ENCODE results near the gene ZBTB40. TPM values are rescaled to one million over a fixed set of nuclear protein-coding genes. Genes with fewer than 3 reads are reported as not detected.

ZBTB40 gene
- total RNA-seq, 1 experiment from 2014 or later = 11.5 TPM

DNA sequence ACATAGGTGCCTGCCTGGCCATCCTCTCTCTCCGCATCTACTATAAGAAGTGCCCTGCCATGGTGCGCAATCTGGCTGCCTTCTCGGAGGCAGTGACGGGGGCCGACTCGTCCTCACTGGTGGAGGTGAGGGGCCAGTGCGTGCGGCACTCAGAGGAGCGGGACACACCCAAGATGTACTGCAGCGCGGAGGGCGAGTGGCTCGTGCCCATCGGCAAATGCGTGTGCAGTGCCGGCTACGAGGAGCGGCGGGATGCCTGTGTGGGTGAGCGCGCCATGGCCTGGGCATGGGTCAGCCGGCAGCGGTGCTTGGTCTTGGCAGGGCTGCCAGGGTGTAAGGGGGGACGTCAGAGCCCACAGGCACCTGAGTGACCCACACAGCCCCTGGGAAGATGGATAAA lies 125.0 kb downstream of the ZBTB40 start:
- H3K4me3 Mint-ChIP-seq = no peak overlapping the region
- ChIA-PET POLR2A (no interaction called here), CTCF (interaction anchor here (1.0 to 1.6 kb wide), 2 partner anchors 12 to 31 kb away, joined by 3 read pairs; no protein-coding TSS in a partner anchor)
- no peak for ATAC-seq
- TF ChIP-seq EMX1 (CRISPR knock-in tag; IDR thresholded peaks at IDR 0.05) (no peak), ZNF232 (CRISPR knock-in tag; IDR thresholded peaks at IDR 0.05) (no peak), ZNF138 (CRISPR knock-in tag; conservative IDR thresholded peaks at IDR 0.05) (no peak)
- TF ChIP-seq, protein P1, sequence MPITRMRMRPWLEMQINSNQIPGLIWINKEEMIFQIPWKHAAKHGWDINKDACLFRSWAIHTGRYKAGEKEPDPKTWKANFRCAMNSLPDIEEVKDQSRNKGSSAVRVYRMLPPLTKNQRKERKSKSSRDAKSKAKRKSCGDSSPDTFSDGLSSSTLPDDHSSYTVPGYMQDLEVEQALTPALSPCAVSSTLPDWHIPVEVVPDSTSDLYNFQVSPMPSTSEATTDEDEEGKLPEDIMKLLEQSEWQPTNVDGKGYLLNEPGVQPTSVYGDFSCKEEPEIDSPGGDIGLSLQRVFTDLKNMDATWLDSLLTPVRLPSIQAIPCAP (CRISPR knock-in tag; IDR thresholded peaks at IDR 0.05) = no peak
- H3K27me3 Mint-ChIP-seq (ENCODE audit: low read depth) = peaks cover 2% of the 10 kb centered on the region; the same call in 1 of the 2 replicates
- peaks cover 19% of the 10 kb centered on the region for H3K36me3 Mint-ChIP-seq
- peaks cover 7% of the 10 kb centered on the region for H3K4me1 Mint-ChIP-seq
- peaks cover 24% of the 10 kb centered on the region for H3K9me3 Mint-ChIP-seq
- H3K27ac Mint-ChIP-seq = no peak overlapping the region
- no peak for DNase-seq (ENCODE audit: low spot score)

DNA sequence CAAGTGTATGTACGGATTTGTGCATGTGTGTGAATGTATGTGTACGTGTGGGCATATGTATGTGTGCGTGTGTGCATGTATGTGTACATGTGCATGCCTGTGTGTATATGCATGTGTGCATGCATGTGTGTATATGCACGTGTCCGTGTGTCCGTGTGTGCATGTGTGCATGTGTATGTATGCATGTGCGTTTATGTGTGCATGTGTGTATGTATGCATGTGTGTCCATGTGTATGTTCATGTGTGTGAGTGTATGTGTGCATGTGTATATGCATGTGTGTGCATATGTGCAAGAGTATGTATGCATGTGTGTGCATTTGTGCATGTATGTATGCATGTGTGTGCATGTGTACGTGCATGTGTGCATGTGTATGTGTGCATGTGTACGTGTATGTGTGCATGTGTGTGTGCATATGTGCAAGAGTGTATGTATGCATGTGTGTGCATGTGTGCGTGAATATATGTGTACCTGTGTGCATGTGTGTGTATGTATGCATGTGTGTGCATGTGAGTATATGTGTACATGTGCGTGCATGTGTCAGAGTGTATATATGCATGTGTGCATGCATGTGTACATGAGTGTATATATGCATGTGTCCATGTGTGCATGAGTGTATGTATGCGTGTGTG lies 127.2 kb downstream of the ZBTB40 start:
- no peak for ATAC-seq
- TF ChIP-seq, protein P2, sequence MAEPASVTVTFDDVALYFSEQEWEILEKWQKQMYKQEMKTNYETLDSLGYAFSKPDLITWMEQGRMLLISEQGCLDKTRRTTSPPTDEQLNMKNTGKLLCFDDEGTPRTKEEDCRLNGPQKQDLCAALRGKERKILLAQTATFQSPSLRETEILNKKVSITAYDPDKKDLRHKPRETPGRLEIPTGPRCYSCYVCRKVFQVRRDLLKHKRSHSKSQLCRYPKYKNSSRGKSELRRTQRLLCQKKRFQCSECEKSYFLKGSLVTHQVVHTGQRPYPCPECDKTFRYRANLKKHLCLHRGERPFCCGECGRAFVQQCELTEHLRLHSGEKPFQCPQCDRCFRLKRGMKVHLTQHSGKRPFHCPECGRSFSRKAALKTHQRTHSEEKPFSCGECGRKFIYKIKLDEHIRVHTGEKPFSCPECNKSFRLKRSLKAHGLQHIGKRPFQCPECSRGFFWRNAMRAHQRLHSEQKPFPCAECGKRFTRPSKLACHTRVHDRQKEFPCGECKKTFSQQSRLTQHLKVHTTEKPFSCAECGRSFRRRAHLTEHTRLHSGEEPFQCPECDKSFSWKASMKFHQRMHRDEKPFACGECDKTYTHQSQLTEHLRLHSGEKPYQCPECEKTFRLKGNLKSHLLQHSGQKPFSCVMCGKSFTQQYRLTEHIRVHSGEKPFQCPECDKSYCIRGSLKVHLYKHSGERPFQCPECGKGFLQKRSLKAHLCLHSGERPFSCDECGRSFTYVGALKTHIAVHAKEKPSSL (CRISPR knock-in tag; conservative IDR thresholded peaks at IDR 0.05) = no peak
- TF ChIP-seq FOXJ3 (CRISPR knock-in tag; IDR thresholded peaks at IDR 0.05; ENCODE audit: borderline replicate concordance) = no peak
- H3K9me3 Mint-ChIP-seq = peaks cover 24% of the 10 kb centered on the region
- no peak for DNase-seq (ENCODE audit: low spot score)
- no peaks in the 10 kb centered on the region for H3K4me1 Mint-ChIP-seq
- no peak overlapping the region; the same call in 1 of the 2 replicates for H3K27ac Mint-ChIP-seq
- CTCF ChIA-PET = no interaction called here
- no peak overlapping the region for H3K4me3 Mint-ChIP-seq
- H3K27me3 Mint-ChIP-seq (ENCODE audit: low read depth) = peaks cover 2% of the 10 kb centered on the region; the same call in 1 of the 2 replicates
- H3K36me3 Mint-ChIP-seq = peaks cover 19% of the 10 kb centered on the region
- POLR2A ChIA-PET = no interaction called here

DNA sequence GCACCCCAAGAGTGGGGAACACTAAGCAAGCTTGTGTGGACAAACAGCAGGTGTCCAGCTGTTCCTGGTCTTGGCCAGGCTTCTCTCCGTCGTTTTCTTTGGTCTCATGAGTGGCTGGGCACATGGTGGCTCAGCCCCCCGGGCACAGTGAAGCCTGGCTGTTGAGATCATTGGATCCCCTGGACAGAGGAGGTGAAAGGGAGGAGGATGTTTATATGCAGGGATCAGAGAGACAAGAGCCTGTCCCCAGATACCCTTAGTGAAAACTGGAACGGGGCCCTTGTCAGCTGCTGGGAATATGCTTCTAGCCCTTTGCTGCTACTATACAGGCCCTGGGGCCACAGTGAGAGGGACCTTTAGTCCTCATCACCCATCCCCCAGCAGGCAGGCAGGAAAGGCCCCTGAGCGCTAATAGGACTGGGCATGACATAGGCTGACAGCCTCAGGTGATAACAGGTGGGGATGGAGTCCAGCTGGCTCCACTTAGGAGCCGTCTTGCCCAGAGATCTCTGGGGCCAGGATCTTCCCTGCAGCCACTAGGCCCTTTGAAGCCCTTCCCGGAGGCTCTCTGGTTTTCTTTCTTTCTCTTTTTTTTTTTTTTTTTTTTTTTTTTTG lies 128.0 kb downstream of the ZBTB40 start:
- Mint-ChIP-seq H3K4me1 (no peaks in the 10 kb centered on the region), H3K27ac (no peak overlapping the region; the same call in 1 of the 2 replicates), H3K9me3 (peaks cover 24% of the 10 kb centered on the region), H3K36me3 (peaks cover 19% of the 10 kb centered on the region), H3K4me3 (no peak overlapping the region), H3K27me3 (ENCODE audit: low read depth) (peaks cover 2% of the 10 kb centered on the region)
- DNase-seq (ENCODE audit: low spot score) (no peak), ATAC-seq (no peak)
- TF ChIP-seq, protein P2 (CRISPR knock-in tag; conservative IDR thresholded peaks at IDR 0.05) = no peak
- TF ChIP-seq GTF2I (CRISPR knock-in tag; conservative IDR thresholded peaks at IDR 0.05) (no peak), NR1H2 (CRISPR knock-in tag; IDR thresholded peaks at IDR 0.05) (no peak), KAT7 (CRISPR knock-in tag; IDR thresholded peaks at IDR 0.05; ENCODE audit: borderline replicate concordance) (no peak), ZNF416 (CRISPR knock-in tag; IDR thresholded peaks at IDR 0.05) (no peak)
- TF ChIP-seq, protein P3, sequence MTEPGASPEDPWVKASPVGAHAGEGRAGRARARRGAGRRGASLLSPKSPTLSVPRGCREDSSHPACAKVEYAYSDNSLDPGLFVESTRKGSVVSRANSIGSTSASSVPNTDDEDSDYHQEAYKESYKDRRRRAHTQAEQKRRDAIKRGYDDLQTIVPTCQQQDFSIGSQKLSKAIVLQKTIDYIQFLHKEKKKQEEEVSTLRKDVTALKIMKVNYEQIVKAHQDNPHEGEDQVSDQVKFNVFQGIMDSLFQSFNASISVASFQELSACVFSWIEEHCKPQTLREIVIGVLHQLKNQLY (CRISPR knock-in tag; IDR thresholded peaks at IDR 0.05) = no peak
- TF ChIP-seq, protein P4, sequence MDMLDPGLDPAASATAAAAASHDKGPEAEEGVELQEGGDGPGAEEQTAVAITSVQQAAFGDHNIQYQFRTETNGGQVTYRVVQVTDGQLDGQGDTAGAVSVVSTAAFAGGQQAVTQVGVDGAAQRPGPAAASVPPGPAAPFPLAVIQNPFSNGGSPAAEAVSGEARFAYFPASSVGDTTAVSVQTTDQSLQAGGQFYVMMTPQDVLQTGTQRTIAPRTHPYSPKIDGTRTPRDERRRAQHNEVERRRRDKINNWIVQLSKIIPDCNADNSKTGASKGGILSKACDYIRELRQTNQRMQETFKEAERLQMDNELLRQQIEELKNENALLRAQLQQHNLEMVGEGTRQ (CRISPR knock-in tag; IDR thresholded peaks at IDR 0.05) = no peak
- ChIA-PET CTCF (interaction anchor here (0.8 to 1.0 kb wide), 2 partner anchors 8 to 62 kb away, joined by 3 to 6 read pairs; no protein-coding TSS in a partner anchor), POLR2A (no interaction called here)

Other genes starting within 250 kb of the ZBTB40 start
- 3.8 to 7.1 TPM (median 5.6 TPM) in 3 replicates for gene EPHA8, start 111.6 kb downstream of the ZBTB40 start, total RNA-seq (2021)
- gene C1QA, start 184.8 kb downstream of the ZBTB40 start, total RNA-seq (2021) = 0.50 to 0.92 TPM (median 0.76 TPM) in 3 replicates
- gene C1QC, start 191.8 kb downstream of the ZBTB40 start, total RNA-seq (2021) = 0.21 to 0.66 TPM (median 0.28 TPM) in 3 replicates
- 0.61 to 1.1 TPM (median 0.62 TPM) in 3 replicates for gene C1QB, start 201.4 kb downstream of the ZBTB40 start, total RNA-seq (2021)